ENCODE data around the gene FAM117A.

FAM117A gene

GRCh38 chr17:49690256-49690655, 73.7 kb downstream of the FAM117A start:
- Histone ChIP-seq H3K4me3 (no peak overlapping the region), H3K36me3 (ENCODE audit: insufficient read depth, low read length) (no peaks in the 10 kb centered on the region), H3K9ac (ENCODE audit: insufficient read length) (no peak overlapping the region), H3K9me3 (ENCODE audit: low read depth, low read length) (no peaks in the 10 kb centered on the region), H3K27ac (no peak overlapping the region)
- TF ChIP-seq EZH2 (IDR thresholded peaks at IDR 0.05), result no peak
- TF ChIP-seq FOXP2 (optimal IDR thresholded peaks at IDR 0.05; ENCODE audit: control extremely low read depth, extremely low read length, insufficient read depth), result no peak
- no peak for TF ChIP-seq POLR2AphosphoS5 (IDR thresholded peaks at IDR 0.05; ENCODE audit: borderline replicate concordance, low read depth, low read length)
- DNase-seq (ENCODE audit: low read depth, low spot score), result no peak

- Histone ChIP-seq H3K4me3 (no peak overlapping the region), H3K9ac (ENCODE audit: insufficient read length) (no peak overlapping the region), H3K27ac (no peak overlapping the region), H3K9me3 (ENCODE audit: low read depth, low read length) (no peaks in the 10 kb centered on the region), H3K36me3 (ENCODE audit: insufficient read depth, low read length) (no peaks in the 10 kb centered on the region)
- TF ChIP-seq POLR2AphosphoS5 (IDR thresholded peaks at IDR 0.05; ENCODE audit: borderline replicate concordance, low read depth, low read length) (no peak), FOXP2 (optimal IDR thresholded peaks at IDR 0.05; ENCODE audit: control extremely low read depth, extremely low read length, insufficient read depth) (no peak), EZH2 (IDR thresholded peaks at IDR 0.05) (no peak)
- no peak for DNase-seq (ENCODE audit: low read depth, low spot score)
These were observed 75.1 kb downstream of the FAM117A start for GRCh38 chr17:49688848-49689247.

GRCh38 chr17:49687878-49688491, 75.9 kb downstream of the FAM117A start:
- peak; percentile 72 for DNase-seq (ENCODE audit: low read depth, low spot score)
- Histone ChIP-seq H3K9ac (ENCODE audit: insufficient read length) (no peak overlapping the region), H3K36me3 (ENCODE audit: insufficient read depth, low read length) (no peaks in the 10 kb centered on the region), H3K9me3 (ENCODE audit: low read depth, low read length) (no peaks in the 10 kb centered on the region), H3K4me3 (no peak overlapping the region), H3K27ac (peak overlapping the region; percentile 71)
- TF ChIP-seq POLR2AphosphoS5 (IDR thresholded peaks at IDR 0.05; ENCODE audit: borderline replicate concordance, low read depth, low read length) (no peak), EZH2 (IDR thresholded peaks at IDR 0.05) (no peak), FOXP2 (optimal IDR thresholded peaks at IDR 0.05; ENCODE audit: control extremely low read depth, extremely low read length, insufficient read depth) (no peak)

DNA sequence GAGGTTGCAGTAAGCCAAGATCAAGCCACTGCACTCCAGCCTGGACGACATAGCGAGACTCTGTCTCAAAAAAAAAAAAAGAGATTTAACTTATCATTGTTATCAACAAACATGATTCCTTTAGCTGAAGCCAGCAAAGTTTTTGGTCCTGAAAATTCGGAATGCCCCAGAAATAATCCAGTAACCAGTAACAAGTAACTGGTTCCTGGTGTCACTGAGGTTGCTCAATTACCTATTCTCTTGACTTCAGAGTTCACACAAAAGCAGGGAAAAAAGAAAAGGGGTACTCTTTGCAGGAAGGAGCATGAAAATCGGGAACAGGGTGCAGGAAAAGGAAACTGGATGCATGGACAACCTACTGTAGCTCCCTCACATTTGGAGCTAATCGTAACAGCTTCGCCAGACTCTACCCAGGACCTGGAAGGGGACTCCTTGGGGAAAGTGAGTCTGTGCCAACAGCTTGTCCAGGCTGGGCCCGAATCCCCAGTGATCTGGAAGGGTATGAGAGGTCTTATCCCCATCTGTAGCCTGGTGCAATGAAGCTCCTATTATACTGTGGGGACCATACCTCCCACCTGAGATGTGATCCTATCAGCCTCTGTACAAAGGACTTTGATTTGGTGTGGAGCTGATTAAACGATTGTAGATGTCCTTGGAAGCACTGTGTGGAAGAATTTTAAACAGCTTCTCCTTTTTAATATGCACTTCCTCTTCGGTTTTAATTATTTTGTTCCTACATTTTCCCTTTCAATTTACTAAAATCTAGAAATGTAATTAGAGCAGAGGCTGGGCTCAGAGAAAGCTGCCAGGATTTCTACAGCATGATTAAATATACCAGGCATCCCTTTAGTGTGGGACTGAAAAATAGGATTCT, 82.6 kb downstream of the FAM117A start:
- TF ChIP-seq EZH2 (IDR thresholded peaks at IDR 0.05) (no peak), FOXP2 (optimal IDR thresholded peaks at IDR 0.05; ENCODE audit: control extremely low read depth, extremely low read length, insufficient read depth) (no peak), POLR2AphosphoS5 (IDR thresholded peaks at IDR 0.05; ENCODE audit: borderline replicate concordance, low read depth, low read length) (no peak)
- Histone ChIP-seq H3K9ac (ENCODE audit: insufficient read length) (no peak overlapping the region), H3K36me3 (ENCODE audit: insufficient read depth, low read length) (no peaks in the 10 kb centered on the region), H3K27ac (no peak overlapping the region), H3K9me3 (ENCODE audit: low read depth, low read length) (no peaks in the 10 kb centered on the region), H3K4me3 (no peak overlapping the region)
- DNase-seq (ENCODE audit: low read depth, low spot score), result no peak

GRCh38 chr17:49680314-49680713, 83.6 kb downstream of the FAM117A start:
- no peak for TF ChIP-seq POLR2AphosphoS5 (IDR thresholded peaks at IDR 0.05; ENCODE audit: borderline replicate concordance, low read depth, low read length)
- TF ChIP-seq FOXP2 (optimal IDR thresholded peaks at IDR 0.05; ENCODE audit: control extremely low read depth, extremely low read length, insufficient read depth), result no peak
- no peak for TF ChIP-seq EZH2 (IDR thresholded peaks at IDR 0.05)
- no peak overlapping the region for H3K27ac ChIP-seq
- peaks cover 4% of the 10 kb centered on the region for H3K36me3 ChIP-seq (ENCODE audit: insufficient read depth, low read length)
- no peak overlapping the region for H3K4me3 ChIP-seq
- H3K9ac ChIP-seq (ENCODE audit: insufficient read length), result no peak overlapping the region
- DNase-seq (ENCODE audit: low read depth, low spot score), result no peak
- no peaks in the 10 kb centered on the region for H3K9me3 ChIP-seq (ENCODE audit: low read depth, low read length)

DNA sequence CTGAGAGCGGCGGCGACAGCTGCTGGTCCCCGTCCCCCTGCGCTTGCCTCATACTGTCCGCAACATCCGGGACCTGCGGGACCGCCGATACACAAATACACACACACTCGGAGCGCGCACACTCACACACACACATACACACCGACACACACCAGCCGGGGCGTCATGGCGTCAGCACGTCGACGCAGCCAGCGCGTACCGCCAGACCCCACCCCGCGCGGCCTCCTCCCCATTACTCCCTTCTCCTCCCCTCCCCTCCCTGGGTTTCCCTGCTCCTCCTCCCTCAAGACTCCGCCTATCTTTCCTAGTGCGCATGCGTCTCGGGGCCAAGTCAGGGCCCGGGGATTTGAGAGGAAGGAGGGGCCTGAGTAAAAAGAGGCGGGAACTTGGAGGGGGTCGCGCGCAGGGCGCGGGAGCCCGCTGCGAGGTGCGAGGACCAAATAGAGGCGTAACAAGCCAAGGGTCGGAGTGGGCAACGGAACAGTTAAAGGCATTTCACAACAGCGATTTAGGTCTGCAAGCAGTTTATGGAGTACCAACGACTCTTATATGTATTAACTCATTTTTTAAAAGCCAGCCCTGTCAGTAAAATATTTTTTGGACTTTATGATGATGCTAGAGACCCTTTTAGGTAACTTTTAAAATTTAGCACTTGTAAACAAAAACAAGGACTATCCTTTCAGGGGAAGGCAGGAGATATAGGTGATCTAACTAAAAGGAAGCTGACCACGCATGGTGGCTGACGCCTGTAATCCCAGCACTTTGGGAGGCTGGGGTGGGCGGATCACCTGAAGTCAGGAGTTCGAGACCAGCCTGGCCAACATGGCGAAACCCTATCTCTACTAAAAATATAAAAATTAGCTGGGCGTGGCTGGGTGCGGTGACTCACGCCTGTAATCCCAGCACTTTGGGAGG, 85.7 kb downstream of the FAM117A start, which contains the start of gene SPOP:
Gene SPOP (minus strand): TSS at position 165 of the 915 bp plus-strand sequence. CDS start 55,287 bp downstream, outside the sequence.
- TF ChIP-seq POLR2AphosphoS5 (IDR thresholded peaks at IDR 0.05; ENCODE audit: borderline replicate concordance, low read depth, low read length) (no peak; the same call in 1 of the 2 replicates), FOXP2 (optimal IDR thresholded peaks at IDR 0.05; ENCODE audit: control extremely low read depth, extremely low read length, insufficient read depth) (peak; percentile 99)
- DNase-seq (ENCODE audit: low read depth, low spot score), result peak; percentile 97
- no peaks in the 10 kb centered on the region for H3K9me3 ChIP-seq (ENCODE audit: low read depth, low read length)
- H3K27ac ChIP-seq, result peak within 1 kb of the TSS; percentile 89
- peak within 1 kb of the TSS; percentile 98 for H3K4me3 ChIP-seq
- peaks cover 20% of the 10 kb centered on the region for H3K36me3 ChIP-seq (ENCODE audit: insufficient read depth, low read length)
- peak within 1 kb of the TSS; percentile 96 for H3K9ac ChIP-seq (ENCODE audit: insufficient read length)

DNA sequence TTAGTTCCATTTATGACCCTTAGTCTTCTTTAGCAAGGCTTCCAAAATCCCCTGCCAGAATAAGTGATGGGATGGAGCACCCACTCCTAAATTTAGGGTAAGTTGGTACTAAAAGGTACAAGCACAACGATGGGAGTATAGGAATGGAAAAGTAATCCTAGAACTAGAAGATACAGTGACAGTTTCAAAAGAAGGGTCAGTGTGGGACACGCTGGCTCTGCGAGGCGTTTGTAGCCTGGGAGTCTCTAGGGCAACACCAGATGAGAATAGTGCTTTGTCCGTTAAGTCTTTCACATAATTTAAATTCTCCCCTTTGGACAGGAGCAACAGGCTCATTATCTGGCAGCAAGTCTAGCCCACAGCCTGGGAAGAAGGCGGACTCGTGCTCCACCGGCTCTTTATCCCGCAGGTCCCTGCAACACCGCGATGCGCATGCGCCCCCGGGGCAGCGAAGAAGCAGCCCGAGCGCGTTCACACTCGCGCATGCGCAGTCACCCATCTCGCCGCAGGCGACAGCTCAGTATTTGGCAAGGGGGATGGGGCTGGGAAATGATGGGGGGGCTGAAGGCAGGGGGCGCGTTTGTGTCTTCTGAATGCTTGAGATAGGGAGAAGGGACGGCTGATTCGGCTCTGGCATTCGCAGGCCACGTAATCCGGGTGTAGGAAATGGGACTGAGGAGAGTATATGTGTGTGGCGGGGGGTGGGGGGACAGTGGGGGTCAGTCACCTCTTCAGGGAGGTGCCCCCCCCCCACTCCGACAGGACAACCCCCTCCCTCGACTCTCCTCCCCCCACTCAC, 86.6 kb downstream of the FAM117A start:
- peak; percentile 78 for TF ChIP-seq POLR2AphosphoS5 (IDR thresholded peaks at IDR 0.05; ENCODE audit: borderline replicate concordance, low read depth, low read length)
- no peak for TF ChIP-seq EZH2 (IDR thresholded peaks at IDR 0.05)
- Histone ChIP-seq H3K36me3 (ENCODE audit: insufficient read depth, low read length) (peaks cover 20% of the 10 kb centered on the region), H3K4me3 (peak overlapping the region; percentile 98), H3K9me3 (ENCODE audit: low read depth, low read length) (no peaks in the 10 kb centered on the region), H3K9ac (ENCODE audit: insufficient read length) (peak overlapping the region; percentile 96), H3K27ac (peak overlapping the region; percentile 89)
- peak; percentile 72 for DNase-seq (ENCODE audit: low read depth, low spot score)

Measured in SK-N-MC (cell line).